ENCODE results near the gene LRRC1. TPM values are rescaled to one million over a fixed set of nuclear protein-coding genes. Genes with fewer than 3 reads are reported as not detected.

Gene LRRC1
- total and polyA plus RNA-seq, 2 of the 8 experiments (the other 6 are each of a cell fraction or from before 2014, with no cell fraction given): 6.7 to 15.9 TPM

DNA sequence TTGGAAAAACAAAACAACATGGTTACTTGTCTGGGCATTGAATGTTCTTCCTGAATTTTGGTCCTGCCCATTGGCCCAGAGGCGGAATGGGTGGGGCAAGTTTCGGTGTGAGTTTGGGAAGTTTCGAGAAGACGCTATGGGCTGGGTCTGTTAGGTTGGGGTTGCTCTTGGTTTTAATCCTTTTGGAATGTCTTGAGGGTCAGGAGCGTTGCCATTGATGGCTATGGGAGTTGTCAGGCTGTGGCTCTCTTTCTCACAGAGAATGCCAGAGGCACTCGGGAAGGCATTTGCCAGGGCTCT, 135.0 kb downstream of the LRRC1 start (continued):
- no peak for TF ChIP-seq CHD2 (IDR thresholded peaks at IDR 0.05; ENCODE audit: low read length)
- TF ChIP-seq CBX8 (IDR thresholded peaks at IDR 0.05; ENCODE audit: borderline replicate concordance, low read depth, low read length): no peak
- TF ChIP-seq, protein P1, sequence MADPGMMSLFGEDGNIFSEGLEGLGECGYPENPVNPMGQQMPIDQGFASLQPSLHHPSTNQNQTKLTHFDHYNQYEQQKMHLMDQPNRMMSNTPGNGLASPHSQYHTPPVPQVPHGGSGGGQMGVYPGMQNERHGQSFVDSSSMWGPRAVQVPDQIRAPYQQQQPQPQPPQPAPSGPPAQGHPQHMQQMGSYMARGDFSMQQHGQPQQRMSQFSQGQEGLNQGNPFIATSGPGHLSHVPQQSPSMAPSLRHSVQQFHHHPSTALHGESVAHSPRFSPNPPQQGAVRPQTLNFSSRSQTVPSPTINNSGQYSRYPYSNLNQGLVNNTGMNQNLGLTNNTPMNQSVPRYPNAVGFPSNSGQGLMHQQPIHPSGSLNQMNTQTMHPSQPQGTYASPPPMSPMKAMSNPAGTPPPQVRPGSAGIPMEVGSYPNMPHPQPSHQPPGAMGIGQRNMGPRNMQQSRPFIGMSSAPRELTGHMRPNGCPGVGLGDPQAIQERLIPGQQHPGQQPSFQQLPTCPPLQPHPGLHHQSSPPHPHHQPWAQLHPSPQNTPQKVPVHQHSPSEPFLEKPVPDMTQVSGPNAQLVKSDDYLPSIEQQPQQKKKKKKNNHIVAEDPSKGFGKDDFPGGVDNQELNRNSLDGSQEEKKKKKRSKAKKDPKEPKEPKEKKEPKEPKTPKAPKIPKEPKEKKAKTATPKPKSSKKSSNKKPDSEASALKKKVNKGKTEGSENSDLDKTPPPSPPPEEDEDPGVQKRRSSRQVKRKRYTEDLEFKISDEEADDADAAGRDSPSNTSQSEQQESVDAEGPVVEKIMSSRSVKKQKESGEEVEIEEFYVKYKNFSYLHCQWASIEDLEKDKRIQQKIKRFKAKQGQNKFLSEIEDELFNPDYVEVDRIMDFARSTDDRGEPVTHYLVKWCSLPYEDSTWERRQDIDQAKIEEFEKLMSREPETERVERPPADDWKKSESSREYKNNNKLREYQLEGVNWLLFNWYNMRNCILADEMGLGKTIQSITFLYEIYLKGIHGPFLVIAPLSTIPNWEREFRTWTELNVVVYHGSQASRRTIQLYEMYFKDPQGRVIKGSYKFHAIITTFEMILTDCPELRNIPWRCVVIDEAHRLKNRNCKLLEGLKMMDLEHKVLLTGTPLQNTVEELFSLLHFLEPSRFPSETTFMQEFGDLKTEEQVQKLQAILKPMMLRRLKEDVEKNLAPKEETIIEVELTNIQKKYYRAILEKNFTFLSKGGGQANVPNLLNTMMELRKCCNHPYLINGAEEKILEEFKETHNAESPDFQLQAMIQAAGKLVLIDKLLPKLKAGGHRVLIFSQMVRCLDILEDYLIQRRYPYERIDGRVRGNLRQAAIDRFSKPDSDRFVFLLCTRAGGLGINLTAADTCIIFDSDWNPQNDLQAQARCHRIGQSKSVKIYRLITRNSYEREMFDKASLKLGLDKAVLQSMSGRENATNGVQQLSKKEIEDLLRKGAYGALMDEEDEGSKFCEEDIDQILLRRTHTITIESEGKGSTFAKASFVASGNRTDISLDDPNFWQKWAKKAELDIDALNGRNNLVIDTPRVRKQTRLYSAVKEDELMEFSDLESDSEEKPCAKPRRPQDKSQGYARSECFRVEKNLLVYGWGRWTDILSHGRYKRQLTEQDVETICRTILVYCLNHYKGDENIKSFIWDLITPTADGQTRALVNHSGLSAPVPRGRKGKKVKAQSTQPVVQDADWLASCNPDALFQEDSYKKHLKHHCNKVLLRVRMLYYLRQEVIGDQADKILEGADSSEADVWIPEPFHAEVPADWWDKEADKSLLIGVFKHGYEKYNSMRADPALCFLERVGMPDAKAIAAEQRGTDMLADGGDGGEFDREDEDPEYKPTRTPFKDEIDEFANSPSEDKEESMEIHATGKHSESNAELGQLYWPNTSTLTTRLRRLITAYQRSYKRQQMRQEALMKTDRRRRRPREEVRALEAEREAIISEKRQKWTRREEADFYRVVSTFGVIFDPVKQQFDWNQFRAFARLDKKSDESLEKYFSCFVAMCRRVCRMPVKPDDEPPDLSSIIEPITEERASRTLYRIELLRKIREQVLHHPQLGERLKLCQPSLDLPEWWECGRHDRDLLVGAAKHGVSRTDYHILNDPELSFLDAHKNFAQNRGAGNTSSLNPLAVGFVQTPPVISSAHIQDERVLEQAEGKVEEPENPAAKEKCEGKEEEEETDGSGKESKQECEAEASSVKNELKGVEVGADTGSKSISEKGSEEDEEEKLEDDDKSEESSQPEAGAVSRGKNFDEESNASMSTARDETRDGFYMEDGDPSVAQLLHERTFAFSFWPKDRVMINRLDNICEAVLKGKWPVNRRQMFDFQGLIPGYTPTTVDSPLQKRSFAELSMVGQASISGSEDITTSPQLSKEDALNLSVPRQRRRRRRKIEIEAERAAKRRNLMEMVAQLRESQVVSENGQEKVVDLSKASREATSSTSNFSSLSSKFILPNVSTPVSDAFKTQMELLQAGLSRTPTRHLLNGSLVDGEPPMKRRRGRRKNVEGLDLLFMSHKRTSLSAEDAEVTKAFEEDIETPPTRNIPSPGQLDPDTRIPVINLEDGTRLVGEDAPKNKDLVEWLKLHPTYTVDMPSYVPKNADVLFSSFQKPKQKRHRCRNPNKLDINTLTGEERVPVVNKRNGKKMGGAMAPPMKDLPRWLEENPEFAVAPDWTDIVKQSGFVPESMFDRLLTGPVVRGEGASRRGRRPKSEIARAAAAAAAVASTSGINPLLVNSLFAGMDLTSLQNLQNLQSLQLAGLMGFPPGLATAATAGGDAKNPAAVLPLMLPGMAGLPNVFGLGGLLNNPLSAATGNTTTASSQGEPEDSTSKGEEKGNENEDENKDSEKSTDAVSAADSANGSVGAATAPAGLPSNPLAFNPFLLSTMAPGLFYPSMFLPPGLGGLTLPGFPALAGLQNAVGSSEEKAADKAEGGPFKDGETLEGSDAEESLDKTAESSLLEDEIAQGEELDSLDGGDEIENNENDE (IDR thresholded peaks at IDR 0.05; ENCODE audit: insufficient replicate concordance, low read length): no peak
- no peak for TF ChIP-seq POU5F1 (IDR thresholded peaks at IDR 0.05; ENCODE audit: low read depth, low read length)
